Astrocyte of the cerebellum (primary cell): ENCODE results near the gene MELTF.
A peak's percentile ranks its signal among the peaks of the same experiment; 100 is the strongest.

Experiments used
- DNase-seq: peaks from one replicate; pipeline ENCODE4 v3.0.0-alpha.2; 2011; ENCODE audit warnings: low read depth
- H3K4me3 ChIP-seq: 2 replicates; pipeline ENCODE4 v1.5.1; 2011; ENCODE audit warnings: mild to moderate bottlenecking, low read depth, low read length, moderate library complexity
- CTCF ChIP-seq: IDR thresholded peaks from 2 replicates; pipeline ENCODE4 v1.5.1; 2012; ENCODE audit warnings: low read length, low read depth, moderate library complexity, mild to moderate bottlenecking; ENCODE audit errors: missing control alignments
- in situ Hi-C: cut with HindIII; loops from 2 replicates; pipeline ENCODE4 v1.10.0; 2017; ENCODE audit warnings: low sequenced_read_pairs

MELTF gene

GRCh38 chr3:197031315-197032285 lies 2.0 kb upstream of the MELTF start:
- TF ChIP-seq CTCF = no peak
- H3K4me3 ChIP-seq = no peak overlapping the region
- peak; percentile 77 for DNase-seq
- in situ Hi-C loops = no loop called here

GRCh38 chr3:197030379-197031314 lies 1.0 kb upstream of the MELTF start:
- in situ Hi-C loops = no loop called here
- no peak for TF ChIP-seq CTCF
- H3K4me3 ChIP-seq = no peak overlapping the region
- no peak for DNase-seq

GRCh38 chr3:197028728-197029510 lies 698 bp downstream of the MELTF start:
- TF ChIP-seq CTCF = no peak
- in situ Hi-C loops = no loop called here
- H3K4me3 ChIP-seq = peak overlapping the region; percentile 40
- no peak for DNase-seq

GRCh38 chr3:197027896-197028727 lies 1.5 kb downstream of the MELTF start:
- TF ChIP-seq CTCF = no peak
- no peak for DNase-seq
- in situ Hi-C loops = no loop called here
- no peak overlapping the region for H3K4me3 ChIP-seq

GRCh38 chr3:197027151-197027895 lies 2.3 kb downstream of the MELTF start:
- no peak overlapping the region for H3K4me3 ChIP-seq
- no peak for DNase-seq
- TF ChIP-seq CTCF = no peak
- in situ Hi-C loops = no loop called here
